NCI-H2196 (cell line): ENCODE measurements around the gene MC2R.

Experiments used
- DNase-seq: peaks from one replicate; lab custom pipeline; 2025; ENCODE audit not compliant: unreplicated experiment; lab: John Stamatoyannopoulos, UW

The MC2R gene

DNA sequence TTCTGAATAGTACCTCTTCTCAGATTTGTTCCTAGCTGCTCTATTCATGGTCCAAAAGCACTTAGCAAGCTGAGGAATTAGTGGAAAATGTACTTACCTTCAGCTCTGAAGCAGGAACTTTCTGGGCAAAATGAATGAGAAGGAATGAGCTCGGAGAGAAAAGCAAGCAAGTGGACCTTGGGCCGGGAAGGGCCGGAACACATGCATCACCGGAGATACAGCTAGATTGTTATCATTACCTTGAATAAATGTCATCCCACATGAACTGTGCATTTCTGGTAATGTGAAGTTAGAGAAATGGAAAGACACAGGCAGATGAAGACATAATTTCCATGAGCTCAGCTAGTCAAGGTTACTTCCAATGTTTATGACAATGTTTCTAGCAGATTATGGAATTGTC is at the start of gene MC2R:
MC2R (minus strand) TSS at position 146 of the 400 bp plus-strand sequence. CDS start 30,018 bp downstream, outside the sequence.
- DNase-seq, result no peak

DNA sequence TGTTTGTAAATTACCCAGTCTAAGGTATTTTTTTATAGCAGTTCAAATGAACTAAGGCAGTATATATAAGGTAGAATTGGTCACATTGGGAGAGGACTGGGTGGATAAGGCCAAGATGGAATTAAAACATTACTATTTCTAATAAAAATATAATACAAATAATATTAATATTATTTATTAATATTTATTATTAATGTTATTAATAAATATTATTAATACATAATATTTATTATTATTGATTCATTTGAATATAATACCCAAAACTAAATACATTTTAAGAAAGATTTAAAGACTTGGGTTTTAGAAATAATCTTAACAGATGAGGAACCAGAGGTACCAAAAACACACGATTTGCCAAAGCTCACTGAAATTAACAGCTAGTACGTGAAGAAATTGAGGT is 30.5 kb upstream of the MC2R start:
- DNase-seq, result no peak

DNA sequence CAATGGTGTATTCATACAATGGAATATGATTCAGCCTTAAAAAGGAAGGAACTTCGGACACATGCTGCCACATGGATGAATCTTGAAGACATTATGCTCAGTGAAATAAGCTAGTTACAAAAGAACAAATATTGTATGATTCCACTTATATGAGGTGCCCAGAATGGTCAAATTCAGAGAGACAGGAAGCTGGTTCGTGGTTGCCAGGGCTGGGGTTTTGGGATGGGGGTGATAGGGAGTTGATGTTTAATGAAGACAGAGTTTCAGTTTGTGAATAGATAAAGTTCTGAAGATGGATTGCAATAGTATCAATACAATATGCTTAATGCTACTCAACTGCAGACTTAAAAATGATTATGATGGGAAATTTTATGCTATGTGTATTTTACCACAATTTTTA is 28.0 kb upstream of the MC2R start:
- no peak for DNase-seq

DNA sequence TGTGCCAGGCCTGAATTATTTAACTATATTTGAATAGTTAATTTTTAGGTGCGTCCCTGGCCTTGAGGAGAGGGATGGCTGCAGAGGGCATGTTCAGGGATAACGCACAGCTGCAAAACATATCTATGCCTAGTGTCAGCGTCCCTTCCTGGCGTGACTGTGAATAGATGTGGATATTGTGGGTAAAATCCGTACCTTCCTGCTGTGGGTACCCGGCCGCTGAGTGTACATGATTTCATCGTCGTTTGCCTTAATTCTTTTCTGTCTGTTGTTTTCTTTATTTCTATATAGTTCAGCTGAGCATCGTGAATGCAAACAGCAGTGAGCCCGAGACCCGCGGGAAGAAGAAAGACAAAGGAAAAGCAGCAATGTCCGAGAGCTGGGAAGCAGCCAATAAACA is 25.0 kb upstream of the MC2R start:
- DNase-seq, result no peak

DNA sequence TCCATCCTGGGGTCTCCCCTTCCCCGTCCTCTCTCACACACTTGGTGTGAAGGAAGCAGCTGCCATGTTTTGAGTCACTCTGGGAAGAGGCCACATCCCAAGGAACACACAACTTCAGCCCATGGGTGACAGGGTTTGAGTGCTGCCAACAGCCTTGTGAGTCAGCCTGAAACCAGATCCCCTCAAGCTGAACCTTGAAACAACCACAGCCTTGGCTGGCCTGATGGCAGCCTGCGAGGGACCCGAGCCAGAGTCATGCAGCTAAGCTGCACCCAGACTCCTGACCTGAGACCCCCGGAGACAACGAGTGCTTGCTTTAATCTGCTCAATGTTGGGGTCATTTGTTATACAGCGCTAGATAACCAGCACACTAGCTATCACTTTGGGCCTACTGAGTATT is 19.3 kb upstream of the MC2R start:
- DNase-seq, result no peak

DNA sequence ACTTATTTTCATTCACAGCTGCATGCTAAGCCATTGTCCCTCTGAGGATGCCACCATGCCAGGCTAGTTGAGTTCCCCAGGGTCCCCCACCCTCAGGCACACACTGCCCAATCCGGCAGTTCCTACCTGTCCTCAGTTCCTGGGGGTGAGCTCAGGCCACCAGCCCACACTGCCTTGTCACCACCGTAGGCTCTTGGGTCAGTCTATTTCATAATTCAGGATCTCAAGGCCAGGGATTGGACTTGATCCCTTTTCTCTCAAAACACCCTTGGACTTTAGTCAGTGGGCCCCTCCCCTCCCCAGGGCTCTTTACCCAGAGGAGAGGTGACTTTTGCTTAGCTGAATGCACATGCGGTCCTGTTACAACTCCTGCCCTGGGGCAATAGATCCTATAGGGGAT is 18.7 kb upstream of the MC2R start:
- no peak for DNase-seq

DNA sequence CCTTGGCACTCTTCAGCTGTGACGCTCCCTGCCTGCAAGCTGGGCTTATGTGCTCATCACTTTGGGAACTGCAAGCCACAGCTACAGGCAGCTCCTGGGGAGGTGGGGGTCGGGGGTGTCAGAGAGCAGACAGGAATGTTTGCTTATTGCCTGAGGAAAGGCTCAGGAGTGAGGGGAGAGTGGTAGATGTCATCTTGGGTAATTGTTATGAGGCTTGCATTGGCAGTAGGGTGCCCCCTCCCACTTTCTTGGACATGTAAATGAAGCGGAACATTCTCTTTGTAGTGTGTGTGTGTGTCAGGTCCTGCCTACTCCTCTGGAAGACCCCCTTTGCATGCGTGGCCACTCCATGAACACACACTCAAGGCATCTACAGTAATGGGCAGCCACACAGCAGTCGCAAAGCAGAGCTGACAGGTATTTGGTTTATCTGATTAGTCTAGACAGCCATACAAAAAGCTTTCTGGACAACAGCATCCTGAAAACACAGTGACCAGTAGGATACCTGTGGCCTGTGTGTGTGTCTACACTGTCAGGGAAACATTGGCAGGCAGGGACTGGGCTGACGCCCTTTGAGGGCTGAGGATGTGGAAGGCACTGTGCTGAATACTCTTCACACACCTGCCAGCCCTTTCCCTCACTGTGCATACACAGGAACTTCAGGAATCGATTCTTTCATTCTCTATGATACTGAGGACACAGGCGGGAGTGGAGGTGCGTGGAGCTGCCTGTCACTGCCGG is 17.1 kb upstream of the MC2R start:
- DNase-seq, result no peak

DNA sequence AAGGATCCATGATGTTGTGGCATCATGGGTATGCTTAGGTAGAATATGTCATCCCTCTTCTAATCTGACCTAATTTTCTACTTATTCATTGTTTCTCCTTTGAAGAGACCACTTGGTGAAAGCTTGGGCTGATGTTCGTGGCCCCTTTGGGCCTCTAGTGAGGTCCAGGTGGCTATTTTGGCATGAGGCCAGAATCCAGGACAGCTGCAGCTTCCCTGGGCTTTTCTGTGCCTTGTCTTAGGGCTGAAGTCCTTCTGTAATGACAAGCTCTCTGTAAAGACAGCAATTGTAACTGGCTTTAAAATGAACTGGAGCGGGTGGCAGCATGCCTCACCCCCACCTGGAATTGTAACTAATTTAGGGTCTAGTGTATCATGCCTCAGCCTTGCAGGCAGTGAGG is 15.6 kb upstream of the MC2R start:
- DNase-seq, result peak; percentile 6

DNA sequence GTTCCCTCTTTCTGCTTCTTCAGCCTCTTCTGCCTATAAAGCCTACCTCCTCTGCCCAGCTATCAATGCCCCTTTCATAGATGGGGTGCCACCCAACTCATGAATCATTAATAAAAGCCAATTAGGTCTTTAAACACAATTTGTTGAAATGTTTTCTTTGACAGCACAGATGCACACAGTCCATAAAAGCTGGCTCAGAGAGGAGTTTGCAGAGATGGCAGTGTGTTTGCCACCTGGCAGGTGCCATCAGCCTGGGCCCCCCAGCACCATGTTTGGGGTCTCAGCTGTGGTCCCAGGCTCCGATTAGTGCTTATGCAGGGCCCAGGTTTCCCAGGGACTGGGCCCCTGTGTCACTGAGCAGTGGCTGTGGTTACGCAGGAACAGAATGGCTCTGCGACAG is 7.9 kb upstream of the MC2R start:
- no peak for DNase-seq

DNA sequence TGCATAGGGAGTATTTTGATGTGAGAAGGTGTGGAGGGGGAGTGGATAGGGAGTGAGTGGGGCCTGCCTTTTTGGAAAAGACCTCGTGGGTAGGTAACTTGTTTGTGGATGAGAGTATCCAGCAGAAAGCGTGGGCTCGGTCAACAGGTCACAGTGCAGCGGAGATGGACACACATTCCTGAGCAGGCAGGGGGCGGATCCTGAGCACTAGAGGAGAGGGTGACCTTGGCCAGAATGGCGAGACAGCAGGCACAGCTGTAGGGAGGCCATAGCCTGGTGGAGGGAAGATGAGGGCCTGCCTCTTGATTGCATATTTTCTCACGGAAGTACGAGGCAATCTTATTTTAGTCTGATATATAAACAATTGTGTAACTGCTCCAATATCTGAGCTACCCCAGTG is 3.6 kb upstream of the MC2R start:
- DNase-seq, result no peak

DNA sequence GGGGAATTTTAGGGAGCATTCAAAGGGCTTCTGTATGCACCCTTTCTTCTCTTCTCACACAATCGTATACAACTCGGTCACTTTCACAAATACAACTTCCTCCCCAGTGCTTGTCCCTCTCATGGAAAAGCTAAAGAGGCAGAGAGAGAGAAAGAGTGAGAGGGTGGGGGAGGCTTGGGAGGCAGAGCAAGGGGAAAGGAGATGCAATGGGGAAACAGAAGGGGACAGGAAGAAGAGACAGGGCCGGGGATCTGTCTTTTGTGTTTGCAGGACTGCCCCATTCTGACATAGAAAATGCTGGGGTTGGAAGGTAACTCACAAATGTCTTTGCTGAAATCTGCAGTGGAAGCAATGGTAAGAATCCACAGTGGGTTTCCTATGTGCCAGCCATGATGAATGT is 2.1 kb upstream of the MC2R start:
- DNase-seq, result no peak

DNA sequence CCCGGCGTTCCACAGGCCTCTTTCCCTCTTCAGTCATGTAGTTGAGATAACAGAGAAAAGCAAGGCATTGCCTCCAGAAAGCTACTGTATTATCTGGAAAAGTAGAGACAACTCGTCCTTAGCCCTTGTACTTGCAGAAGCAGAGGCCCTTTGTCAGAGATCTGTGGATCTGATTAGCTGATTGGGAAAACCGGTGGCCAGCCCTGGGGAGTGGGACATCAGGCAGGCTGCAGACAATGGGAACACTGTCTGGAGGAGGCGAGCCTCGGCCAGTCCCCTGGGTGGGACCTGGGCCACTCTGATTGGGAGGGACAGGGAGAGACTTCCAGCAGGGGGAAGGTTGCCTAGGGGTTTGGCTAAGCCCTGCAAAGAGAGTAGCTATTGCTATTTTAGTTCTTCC is 1.2 kb upstream of the MC2R start:
- DNase-seq, result no peak

DNA sequence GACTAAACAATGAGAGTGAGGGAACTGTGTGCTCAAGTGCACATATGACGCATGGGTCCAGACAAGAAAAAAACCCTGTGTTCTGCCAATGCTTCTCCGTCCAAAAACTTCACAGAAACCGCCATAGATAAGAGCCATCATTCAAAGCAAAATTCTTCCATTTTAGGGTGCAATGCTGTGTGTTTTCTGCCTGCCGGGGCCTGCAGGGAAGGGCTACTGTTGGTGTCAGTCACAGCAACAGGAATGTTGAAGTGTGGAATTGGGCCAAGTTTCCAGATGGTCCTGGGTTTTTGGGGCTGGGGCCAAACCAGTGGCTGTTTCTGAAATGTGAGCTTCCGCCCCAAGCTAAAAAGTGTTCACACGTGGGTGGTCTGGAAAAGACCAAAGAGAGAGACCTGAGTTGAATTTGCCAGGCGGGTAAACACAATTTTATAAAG is 677 bp upstream of the MC2R start:
- DNase-seq, result no peak

DNA sequence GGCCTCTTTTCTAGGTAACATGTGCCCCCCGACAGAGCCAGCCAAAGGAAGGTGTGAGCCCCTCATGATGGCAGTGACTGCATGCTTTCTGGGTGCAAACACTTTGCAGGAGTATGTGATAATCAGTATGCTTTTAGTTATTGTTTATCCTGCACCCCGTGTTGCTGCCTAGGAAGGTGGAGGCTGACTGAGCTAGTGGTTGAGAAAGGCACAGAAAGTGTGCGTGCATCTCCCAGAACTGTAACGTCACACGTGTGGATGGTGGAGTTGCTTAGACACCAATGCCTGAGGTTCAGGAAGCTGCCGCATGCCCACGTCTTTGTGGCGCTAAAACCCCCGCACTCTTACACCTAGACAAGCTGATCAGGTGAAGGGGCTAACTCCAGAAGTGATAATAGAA is 580 bp downstream of the MC2R start:
- DNase-seq, result no peak

DNA sequence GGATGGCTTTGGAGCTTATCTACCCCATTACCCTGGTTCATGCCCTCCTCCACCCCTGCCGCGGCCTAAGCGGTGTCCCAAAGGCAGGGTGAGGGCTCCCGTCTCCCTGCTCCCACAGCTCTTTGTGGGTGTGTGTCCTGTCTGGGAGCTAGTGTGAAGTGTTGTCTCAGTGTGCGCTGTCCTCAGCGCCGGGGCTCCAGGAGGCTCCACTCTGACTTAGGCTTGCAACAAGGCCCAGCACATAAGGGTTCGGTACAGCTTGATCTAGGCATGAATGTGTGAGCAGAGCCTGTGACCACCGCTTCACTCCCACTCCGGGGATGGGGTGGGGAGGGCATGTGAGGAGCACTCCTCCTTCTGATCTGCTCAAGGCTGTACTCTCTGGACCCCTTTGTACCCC is 1.2 kb downstream of the MC2R start:
- DNase-seq, result no peak

DNA sequence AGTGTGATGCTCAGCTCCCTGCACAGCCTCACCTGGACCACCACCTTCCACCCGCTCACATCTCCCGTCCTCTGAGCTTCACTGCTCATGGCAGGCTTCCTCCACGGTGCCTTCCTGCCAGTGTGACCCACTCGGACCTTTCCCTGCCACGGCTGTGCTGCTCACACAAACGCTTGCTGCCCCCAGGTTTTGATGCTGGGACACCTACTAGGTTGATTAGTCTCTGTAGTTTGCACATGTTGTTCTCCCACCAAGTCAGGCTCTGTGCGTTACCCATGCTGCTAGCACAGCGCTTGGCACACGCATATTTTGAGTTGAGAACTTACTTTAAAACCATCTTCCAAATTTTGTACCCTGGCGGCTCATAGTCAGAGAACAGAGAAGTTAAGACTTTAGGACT is 2.1 kb downstream of the MC2R start:
- DNase-seq, result no peak

DNA sequence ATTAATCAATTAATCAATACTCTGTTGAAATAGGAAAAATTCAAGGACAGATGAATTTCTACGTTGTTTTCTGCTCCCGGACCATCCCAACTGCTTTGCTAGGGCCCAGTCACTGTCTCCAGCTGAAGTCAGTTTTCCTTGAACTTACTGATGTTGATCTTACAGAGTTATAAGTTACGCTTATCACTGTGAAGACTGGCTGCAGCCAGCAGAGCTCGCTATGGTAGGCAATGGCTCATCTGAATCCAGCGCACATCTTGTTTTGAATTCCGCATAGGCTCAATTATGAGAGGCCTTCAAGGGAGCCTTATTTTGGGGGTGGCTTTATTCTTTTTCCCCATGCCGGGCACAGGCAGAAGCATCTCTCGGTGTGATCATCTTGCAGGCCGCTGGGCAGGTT is 2.7 kb downstream of the MC2R start:
- DNase-seq, result no peak

DNA sequence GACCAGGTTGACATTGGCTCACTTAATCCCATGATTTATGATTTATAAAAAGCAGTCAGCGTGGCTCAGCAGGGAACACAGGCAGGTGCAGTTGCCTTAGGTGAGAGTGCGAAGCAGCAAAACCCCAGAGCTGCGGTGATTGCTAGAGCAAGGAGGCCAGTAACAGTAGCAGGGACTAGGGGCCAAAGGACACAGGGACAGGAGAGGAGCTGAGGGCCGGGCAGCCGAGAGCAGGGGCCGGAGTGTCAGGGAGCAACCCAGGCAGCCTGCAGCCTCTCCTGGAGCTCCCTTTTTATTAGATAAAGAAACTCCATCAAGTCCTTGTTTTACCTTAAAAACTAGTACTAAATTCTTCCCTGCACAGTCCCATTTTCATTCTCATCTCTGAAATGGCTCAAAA is 4.3 kb downstream of the MC2R start:
- no peak for DNase-seq

DNA sequence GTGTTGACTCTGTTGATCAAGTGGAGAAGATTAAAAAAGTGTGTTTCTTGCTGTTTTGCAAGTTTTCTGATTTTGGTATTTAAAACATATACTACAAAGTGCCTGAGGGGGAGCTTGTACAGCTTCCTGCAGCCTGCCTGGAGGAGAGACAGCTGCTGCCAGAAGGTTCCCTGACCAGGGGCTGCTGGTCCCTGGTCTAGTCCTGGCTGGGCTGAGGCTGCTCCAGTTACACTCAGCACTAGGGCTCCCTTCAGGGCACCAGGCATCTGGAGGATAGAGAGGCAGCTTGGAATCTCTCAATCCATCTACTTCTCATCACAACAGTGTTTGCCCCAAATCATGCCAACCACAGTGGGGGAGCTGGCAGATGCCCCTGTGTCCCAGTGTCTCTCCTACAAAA is 4.8 kb downstream of the MC2R start:
- no peak for DNase-seq

DNA sequence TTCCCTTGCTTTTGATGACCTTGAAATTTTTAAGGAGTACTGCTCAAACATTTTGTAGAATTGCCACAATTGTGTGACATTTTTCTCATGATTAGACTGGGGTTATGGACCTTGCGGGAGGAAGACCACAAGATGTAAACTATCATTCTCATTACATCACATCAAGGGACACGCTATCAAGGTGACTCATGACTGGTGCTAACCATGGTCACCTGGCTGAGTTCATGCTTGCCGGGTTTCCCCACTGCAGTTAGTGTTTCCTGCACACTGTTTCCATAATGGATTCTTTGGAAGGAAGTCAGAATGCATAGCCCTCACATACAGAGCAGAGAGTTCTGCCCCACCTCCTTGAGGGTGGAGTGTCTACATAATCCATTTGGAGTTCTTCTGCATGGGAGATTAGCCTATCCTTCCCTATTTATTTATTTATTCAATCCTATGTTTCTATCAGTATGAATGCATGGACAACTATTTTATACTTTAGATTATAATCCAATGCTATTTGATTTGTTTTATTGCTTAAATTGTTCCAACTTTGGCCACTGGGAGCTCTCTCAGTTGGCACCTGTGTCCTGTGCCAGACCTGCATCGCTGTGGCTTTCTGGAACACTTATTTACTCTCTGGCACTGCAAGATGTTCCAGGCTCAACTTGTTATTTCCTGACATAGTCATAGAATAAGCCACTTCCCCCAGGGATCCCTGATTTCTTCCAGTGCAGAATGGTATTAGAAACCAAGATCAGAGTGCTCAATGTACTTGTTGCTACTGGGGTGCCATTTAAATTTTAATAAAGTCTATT is 6.0 kb downstream of the MC2R start:
- DNase-seq, result no peak

DNA sequence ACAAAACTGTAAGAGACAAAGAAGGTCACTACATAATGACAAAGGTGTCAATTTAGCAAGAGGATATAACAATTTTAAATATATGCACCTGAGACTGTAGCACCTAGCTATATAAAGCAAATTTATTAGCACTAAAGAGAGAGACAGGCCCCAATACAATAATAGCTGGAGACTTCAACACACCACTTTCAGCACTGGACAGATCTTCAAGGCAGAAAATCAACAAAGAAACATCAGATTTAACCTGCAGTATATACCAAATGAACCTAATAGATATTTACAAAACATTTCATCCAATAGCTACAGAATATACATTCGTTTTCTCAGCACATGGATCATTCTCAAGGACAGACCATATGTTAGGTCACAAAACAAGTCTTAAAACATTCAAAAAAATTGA is 14.7 kb downstream of the MC2R start:
- no peak for DNase-seq

DNA sequence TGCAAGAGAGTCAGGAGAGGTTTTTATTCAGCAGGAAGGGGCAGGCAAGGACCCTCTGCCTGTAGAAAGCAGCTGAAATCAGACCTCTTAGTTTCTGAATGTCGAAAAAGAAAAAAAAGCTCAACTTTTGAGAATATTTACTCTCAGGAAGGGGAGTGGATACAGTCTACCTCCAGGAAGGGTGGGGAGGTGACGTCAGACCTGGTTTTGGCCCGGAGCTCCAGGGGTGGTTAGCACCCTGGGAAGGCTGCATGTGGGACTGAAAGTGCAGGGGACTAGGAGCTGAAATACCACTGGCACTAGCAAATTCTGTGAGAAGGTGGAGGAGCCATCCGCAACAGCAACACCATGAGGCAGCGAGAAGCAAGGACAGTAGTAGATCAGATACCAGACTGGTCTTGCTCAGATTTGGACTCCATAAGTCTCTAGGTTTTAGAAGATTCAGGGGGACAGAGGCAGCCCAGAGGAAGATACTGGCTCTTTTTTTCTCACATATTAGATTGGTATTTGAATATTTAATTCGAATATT is 19.8 kb downstream of the MC2R start:
- no peak for DNase-seq
